Measurements from ENCODE around the gene SYT13.
A peak's percentile ranks its signal among the peaks of the same experiment; 100 is the strongest.

SYT13 gene

DNA sequence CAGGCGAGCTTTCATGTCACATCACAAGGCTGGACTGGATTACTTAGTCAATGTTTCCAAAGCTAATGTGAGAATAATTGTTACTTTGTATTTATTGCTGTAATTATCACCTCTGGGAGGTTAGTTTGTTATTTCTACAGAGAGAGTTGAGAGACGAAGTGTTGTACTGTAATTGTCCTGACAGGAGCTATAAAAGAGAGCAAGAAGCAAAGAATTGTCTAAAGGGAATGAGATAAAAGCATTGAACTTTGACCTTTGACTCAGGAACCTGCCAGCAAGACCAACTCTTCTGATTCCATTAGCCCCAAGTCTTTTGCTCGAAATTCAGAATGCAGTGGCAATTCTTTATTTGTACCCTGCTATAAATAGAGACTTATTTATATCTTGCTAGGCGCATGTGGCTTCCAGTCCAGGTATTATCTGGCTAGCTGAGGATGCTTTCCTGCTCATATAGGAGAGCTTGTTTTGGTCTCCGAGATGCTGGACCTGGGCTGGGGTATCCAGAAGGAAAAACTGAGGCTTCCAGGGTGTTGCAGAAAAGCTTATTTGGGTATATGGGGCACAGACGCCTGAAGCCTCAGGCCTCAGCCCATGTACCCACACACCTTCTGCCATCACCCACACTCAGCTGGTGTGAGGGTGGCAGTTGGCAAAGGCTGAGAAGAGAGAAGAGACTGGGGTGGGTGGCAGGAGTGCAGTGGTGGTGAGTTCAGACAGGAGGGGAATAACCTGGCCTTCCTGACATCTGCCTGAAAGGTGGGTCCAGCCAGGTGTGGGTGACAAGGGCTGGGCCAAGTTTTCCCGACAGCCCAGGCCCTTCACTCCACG lies 40.7 kb downstream of the SYT13 start:
- no peak for DNase-seq

DNA sequence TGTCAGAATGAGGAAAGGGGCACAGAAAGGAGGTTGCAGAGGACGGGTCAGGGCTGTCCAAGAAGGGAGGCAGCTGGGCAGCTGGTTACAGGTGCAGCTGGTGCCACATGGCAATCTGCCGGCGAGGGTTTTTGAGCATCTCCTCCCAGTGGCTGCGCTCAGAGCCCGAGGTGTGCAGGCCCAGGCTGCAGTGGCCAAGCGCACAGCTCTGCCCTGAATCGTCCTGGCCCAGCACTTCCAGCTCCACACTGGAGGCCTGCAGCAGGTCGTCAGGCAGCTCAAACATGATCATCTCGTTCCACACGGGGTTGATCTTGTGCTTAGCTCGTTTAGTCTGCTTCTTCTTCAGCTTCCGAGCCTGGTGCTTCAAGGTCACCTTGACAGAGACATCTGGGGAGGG lies 42.2 kb downstream of the SYT13 start:
- DNase-seq = no peak

- DNase-seq = no peak
These were observed 46.4 kb downstream of the SYT13 start for GRCh38 chr11:45239733-45240132.

GRCh38 chr11:45238724-45239123 lies 47.4 kb downstream of the SYT13 start:
- DNase-seq = no peak

GRCh38 chr11:45237711-45238315 lies 48.3 kb downstream of the SYT13 start:
- no peak for DNase-seq

GRCh38 chr11:45234306-45235006 lies 51.7 kb downstream of the SYT13 start:
- no peak for DNase-seq

GRCh38 chr11:45233804-45234170 lies 52.4 kb downstream of the SYT13 start:
- no peak for DNase-seq

GRCh38 chr11:45233121-45233803 lies 52.9 kb downstream of the SYT13 start:
- DNase-seq = peak; percentile 44

DNA sequence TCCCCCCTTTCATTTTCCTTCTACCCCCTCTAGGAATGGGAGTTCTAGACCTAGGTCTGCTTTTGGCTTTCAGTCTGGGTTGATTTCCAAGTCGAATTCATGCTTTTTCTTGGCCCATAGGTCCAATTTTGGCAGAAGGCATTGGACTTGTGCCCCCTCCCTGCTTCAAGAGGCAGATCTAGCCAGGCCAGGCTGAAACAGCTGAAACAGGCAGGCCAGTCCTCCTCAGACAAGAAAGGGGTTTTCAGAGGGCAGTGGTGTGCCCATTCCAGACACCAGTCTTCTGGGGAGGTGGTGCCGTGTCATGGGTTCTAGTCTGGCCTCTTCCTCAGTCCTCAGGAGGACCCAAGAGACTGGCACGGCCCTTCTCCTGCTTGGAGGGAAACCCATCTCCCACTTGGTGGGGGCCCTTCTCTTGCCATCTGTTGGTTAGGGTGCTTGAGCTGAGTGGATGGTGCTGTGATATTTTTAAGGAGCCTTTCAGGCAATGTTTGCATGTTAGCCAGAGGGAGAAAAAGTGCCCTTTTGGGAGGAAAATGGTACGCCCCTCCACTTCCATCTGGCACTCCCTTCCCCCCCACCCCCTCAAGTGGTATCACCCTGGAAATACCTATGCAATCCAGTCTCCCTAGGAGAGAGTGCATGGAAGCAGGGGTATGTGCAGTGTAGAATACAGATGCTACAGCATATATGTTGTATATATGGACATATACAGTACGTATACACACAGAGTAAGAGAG lies 53.6 kb downstream of the SYT13 start:
- DNase-seq = no peak

- DNase-seq = no peak
These were observed 56.6 kb downstream of the SYT13 start for GRCh38 chr11:45229401-45230020.

- no peak for DNase-seq
These were observed 58.3 kb downstream of the SYT13 start for GRCh38 chr11:45227836-45228235.

DNA sequence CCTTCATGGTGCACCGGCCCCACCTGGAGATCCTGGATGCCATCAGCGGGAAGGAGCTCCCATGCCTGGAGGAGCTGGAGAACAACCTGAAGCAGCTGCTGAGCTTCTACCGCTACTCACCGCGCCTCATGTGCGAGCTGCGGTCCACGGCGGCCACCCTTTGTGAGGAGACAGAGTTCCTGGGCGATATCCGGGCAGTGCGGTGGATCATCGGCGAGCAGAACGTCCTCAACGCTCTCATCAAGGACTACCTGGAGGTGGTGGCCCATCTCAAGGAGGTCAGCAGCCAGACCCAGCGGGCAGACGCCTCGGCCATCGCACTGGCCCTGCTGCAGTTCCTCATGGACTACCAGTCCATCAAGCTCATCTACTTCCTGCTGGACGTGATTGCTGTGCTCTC lies 59.2 kb downstream of the SYT13 start:
- DNase-seq = no peak

DNA sequence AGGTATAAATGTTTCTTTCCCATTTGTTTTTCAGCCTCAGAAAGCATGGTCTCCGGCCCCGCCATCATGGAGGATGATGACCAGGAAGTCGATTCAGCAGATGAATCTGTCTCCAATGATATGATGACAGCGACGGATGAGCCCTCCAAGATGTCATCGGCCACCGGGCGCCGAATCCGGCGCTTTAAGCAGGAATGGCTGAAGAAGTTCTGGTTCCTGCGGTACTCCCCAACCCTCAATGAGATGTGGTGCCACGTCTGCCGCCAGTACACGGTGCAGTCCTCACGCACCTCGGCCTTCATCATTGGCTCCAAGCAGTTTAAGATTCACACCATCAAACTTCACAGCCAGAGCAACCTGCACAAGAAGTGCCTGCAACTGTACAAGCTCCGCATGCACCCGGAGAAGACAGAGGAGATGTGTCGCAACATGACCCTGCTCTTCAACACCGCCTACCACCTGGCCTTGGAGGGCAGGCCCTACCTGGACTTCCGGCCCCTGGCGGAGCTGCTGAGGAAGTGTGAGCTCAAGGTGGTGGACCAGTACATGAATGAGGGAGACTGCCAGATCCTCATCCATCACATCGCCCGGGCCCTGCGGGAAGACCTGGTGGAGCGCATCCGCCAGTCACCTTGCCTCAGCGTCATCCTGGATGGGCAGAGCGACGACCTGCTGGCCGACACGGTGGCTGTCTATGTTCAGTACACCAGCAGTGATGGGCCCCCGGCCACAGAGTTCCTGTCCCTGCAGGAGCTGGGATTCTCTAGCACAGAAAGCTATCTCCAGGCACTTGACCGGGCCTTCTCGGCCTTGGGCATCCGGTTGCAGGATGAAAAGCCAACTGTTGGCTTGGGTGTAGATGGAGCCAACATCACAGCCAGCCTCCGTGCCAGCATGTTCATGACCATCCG lies 59.9 kb downstream of the SYT13 start:
- DNase-seq = no peak

- no peak for DNase-seq
These were observed 60.9 kb downstream of the SYT13 start for GRCh38 chr11:45225277-45225676.

DNA sequence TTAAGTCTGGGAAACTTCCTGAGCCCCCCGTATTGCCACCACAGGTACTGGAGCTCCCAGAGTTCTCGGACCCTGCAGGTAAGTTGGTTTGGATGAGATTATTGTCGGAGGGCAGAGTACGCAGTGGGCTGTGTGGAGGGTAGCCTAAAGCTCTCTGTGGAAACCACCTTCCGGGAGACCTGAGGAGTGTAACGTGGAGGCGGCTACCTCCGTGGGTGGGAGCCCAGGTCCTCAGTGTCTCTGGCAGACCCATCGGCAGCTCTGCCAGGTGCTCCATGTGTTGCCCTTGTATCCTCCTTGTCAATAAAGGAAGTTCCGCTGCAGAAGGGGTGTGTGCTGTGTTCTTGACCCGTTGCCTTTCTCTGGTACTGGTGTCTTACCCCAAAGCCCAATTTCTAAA lies 61.4 kb downstream of the SYT13 start:
- no peak for DNase-seq

- no peak for DNase-seq
These were observed 62.6 kb downstream of the SYT13 start for GRCh38 chr11:45223496-45223895.

- DNase-seq = no peak
These were observed 66.7 kb downstream of the SYT13 start for GRCh38 chr11:45219411-45219810.

DNA sequence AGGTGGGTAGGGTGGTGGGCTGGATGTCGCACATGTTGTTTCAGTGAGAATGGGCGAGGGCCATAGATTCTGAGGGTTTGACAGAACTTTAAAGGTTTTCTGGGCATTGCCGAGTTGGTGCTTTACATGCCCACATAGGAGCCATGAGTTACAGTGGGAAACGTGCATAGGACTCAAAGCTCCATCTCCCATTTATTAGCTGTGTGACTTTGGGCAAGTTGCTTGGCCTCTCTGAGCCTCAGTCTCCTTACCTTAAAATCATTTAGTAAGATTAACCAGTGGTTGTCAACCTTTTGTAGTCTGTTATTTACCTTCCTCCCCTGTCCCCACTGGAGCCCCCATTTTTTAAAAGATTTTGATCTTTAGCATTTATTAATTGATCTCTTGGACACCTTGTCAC lies 67.4 kb downstream of the SYT13 start:
- DNase-seq = no peak

GRCh38 chr11:45217991-45218390 lies 68.2 kb downstream of the SYT13 start:
- DNase-seq = no peak

- DNase-seq = no peak
These were observed 69.2 kb downstream of the SYT13 start for GRCh38 chr11:45216901-45217300.

DNA sequence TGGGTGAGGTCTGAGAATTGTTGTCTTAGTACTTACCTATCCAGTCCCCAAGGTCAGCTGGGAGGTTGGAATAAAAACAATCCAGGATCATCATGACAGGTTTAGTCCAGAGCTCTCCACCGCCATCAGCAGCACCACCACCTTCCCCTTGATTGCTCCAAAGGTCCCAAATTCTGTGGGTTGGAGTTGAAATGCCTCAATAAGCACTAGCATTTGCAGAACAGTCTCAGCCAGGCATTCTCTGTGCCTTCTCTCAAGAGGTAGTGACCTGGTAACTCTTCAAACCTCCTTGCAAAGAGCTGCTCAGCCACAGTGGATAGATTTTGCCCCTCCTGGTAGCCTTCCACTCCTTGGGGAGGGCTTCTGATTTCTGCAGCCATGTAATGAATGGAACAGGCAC lies 70.1 kb downstream of the SYT13 start:
- DNase-seq = no peak

Data from NCI-H1694 (cell line).